Forelimb muscle (tissue), 1 donor: ENCODE results near the gene CCDC12. TPM values are rescaled to one million over a fixed set of nuclear protein-coding genes. Genes with fewer than 3 reads are reported as not detected.

Source experiments
- DNase-seq: peaks from one replicate; pipeline ENCODE4 v3.0.0-alpha.2; 2013; ENCODE audit warnings: low read depth
- polyA plus RNA-seq: library from polyadenylated mRNA; unstranded; fragments of 120-200 nt; gene quantifications from one replicate; pipeline ENCODE4 v1.2.1, GENCODE V29; 2013; ENCODE audit not compliant: insufficient read length

CCDC12 gene
- polyA plus RNA-seq, 1 donor, result 40.6 TPM

GRCh38 chr3:46996689-46997452 is 20.3 kb upstream of the CCDC12 start:
- DNase-seq, result no peak

GRCh38 chr3:46995901-46996562 is 19.5 kb upstream of the CCDC12 start:
- DNase-seq, result no peak

- no peak for DNase-seq
Observed at GRCh38 chr3:46994801-46995731, 18.5 kb upstream of the CCDC12 start.

GRCh38 chr3:46993986-46994385 is 17.4 kb upstream of the CCDC12 start:
- no peak for DNase-seq

- no peak for DNase-seq
Observed at GRCh38 chr3:46993292-46993691, 16.7 kb upstream of the CCDC12 start.

GRCh38 chr3:46992231-46992630 is 15.7 kb upstream of the CCDC12 start:
- no peak for DNase-seq

GRCh38 chr3:46991406-46992165 is 15.0 kb upstream of the CCDC12 start:
- DNase-seq, result no peak

- DNase-seq, result no peak
Observed at GRCh38 chr3:46990573-46991374, 14.2 kb upstream of the CCDC12 start.

- no peak for DNase-seq
Observed at GRCh38 chr3:46989146-46989810, 12.7 kb upstream of the CCDC12 start.

- DNase-seq, result no peak
Observed at GRCh38 chr3:46988616-46989015, 12.1 kb upstream of the CCDC12 start.

GRCh38 chr3:46987743-46988401 is 11.3 kb upstream of the CCDC12 start:
- DNase-seq, result no peak

- DNase-seq, result no peak
Observed at GRCh38 chr3:46987319-46987742, 10.8 kb upstream of the CCDC12 start.

GRCh38 chr3:46986782-46987310 is 10.3 kb upstream of the CCDC12 start:
- DNase-seq, result no peak

GRCh38 chr3:46986055-46986730 is 9.6 kb upstream of the CCDC12 start:
- DNase-seq, result no peak

- DNase-seq, result no peak
Observed at GRCh38 chr3:46985588-46985987, 9.0 kb upstream of the CCDC12 start.

- DNase-seq, result no peak
Observed at GRCh38 chr3:46984591-46985459, 8.3 kb upstream of the CCDC12 start.

- DNase-seq, result no peak
Observed at GRCh38 chr3:46982546-46982945, 6.0 kb upstream of the CCDC12 start.
